Vagina (tissue), 2 donors: ENCODE data around the gene EIPR1.

Source experiments
- POLR2A ChIP-seq, 2 donors: fragments of 450-650 bp; IDR thresholded peaks; one replicate each; pipeline ENCODE4 v1.6.1; 2017; ENCODE audit warnings: antibody characterized with exemption in 2 of 2, mild to moderate bottlenecking in 2 of 2, moderate library complexity in 2 of 2
- TF ChIP-seq, protein P1 (sequence below), 3 experiments: fragments of 450-650 bp in 2 of 3; fragments of 200-600 bp in 1 of 3; sonication (generic) in 1 of 3; IDR thresholded peaks; one replicate each; pipeline ENCODE4 v1.5.1; 2017 to 2019; ENCODE audit warnings: antibody characterized with exemption in 3 of 3, mild to moderate bottlenecking in 2 of 3, moderate library complexity in 2 of 3

DNA sequence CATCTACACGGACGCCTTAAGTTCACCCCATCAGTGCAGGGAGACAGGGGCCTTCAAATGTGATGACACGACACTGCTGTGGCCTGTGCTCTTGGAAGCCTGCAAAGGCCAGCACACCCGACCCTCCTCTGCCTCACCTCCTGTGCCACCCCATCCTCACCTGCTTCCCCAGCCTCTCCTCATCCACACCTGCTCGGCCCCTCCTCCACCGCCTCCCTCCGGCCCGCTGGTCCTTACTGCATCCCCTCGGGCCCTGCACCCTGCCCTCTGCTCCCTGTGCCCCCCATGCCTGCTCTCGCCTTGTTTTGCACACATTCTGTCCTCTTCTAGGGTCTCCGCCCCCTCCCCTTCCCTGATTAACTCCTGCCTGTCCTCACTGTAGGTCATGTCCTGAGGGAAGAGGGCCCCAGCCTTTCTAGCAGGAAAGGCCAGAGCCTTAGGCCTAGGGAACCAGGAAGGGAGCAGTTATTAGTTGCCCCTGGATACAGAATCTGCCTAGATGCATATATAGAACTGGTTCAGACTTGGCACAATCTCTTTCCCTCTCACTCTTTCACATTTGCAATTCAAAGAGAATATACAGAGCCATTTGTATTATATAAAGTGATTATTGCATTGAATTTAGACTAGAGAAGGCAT lies 41.3 kb upstream of the EIPR1 start:
- TF ChIP-seq POLR2A (IDR thresholded peaks at IDR 0.05), result no peak
- TF ChIP-seq, protein P1, sequence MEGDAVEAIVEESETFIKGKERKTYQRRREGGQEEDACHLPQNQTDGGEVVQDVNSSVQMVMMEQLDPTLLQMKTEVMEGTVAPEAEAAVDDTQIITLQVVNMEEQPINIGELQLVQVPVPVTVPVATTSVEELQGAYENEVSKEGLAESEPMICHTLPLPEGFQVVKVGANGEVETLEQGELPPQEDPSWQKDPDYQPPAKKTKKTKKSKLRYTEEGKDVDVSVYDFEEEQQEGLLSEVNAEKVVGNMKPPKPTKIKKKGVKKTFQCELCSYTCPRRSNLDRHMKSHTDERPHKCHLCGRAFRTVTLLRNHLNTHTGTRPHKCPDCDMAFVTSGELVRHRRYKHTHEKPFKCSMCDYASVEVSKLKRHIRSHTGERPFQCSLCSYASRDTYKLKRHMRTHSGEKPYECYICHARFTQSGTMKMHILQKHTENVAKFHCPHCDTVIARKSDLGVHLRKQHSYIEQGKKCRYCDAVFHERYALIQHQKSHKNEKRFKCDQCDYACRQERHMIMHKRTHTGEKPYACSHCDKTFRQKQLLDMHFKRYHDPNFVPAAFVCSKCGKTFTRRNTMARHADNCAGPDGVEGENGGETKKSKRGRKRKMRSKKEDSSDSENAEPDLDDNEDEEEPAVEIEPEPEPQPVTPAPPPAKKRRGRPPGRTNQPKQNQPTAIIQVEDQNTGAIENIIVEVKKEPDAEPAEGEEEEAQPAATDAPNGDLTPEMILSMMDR (IDR thresholded peaks at IDR 0.05), result no peak
